Measurements from ENCODE around the gene BRINP3. TPM values are rescaled to one million over a fixed set of nuclear protein-coding genes. Genes with fewer than 3 reads are reported as not detected.

The BRINP3 gene
- polyA plus RNA-seq, 1 experiment, result 0.14 TPM

- H3K27ac ChIP-seq (ENCODE audit: low read depth, low read length), result no peak overlapping the region
- CTCF ChIA-PET, result no interaction called here
- TF ChIP-seq CTCF (IDR thresholded peaks at IDR 0.05; ENCODE audit: low read depth, low read length), result no peak
- no peaks in the 10 kb centered on the region for H3K27me3 ChIP-seq (ENCODE audit: control insufficient read depth, insufficient read depth, low read length)
- no peaks in the 10 kb centered on the region for H3K9me3 ChIP-seq (ENCODE audit: control insufficient read depth, insufficient read depth, low read length)
- no peak overlapping the region for H3K4me3 ChIP-seq (ENCODE audit: low read depth, low read length)
- DNase-seq (ENCODE audit: low read depth, low spot score), result no peak
- POLR2A ChIA-PET, result interaction anchor here (0.6 kb wide), 1 partner anchor 16 kb away, joined by 3 read pairs; no protein-coding TSS in a partner anchor
Measured at GRCh38 chr1:190252046-190252445, 225.6 kb downstream of the BRINP3 start.

DNA sequence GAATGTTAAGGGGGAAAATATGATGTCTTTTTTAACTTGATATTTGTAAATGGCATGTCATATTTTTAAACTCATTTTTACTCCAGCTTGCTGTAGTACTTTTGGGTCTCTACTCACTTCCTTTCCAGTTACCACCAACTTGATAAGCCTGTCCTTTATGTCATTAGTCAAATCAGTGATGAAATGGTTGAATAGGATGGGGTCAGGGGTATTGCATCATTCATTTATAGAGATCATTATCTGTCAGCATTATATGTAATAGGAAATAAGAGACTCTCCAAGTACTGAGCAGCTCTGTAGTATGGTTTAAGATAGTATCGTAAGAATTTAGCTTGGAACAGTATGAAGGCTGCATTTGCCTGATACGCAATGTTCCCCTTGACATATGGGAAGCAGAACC lies 227.3 kb downstream of the BRINP3 start:
- no peak for TF ChIP-seq CTCF (IDR thresholded peaks at IDR 0.05; ENCODE audit: low read depth, low read length)
- Histone ChIP-seq H3K4me3 (ENCODE audit: low read depth, low read length) (no peak overlapping the region), H3K9me3 (ENCODE audit: control insufficient read depth, insufficient read depth, low read length) (no peaks in the 10 kb centered on the region), H3K27ac (ENCODE audit: low read depth, low read length) (no peak overlapping the region), H3K27me3 (ENCODE audit: control insufficient read depth, insufficient read depth, low read length) (no peaks in the 10 kb centered on the region)
- POLR2A ChIA-PET, result no interaction called here
- CTCF ChIA-PET, result no interaction called here
- no peak for DNase-seq (ENCODE audit: low read depth, low spot score)

- POLR2A ChIA-PET, result no interaction called here
- CTCF ChIA-PET, result no interaction called here
- Histone ChIP-seq H3K27me3 (ENCODE audit: control insufficient read depth, insufficient read depth, low read length) (no peaks in the 10 kb centered on the region), H3K27ac (ENCODE audit: low read depth, low read length) (no peak overlapping the region), H3K4me3 (ENCODE audit: low read depth, low read length) (no peak overlapping the region), H3K9me3 (ENCODE audit: control insufficient read depth, insufficient read depth, low read length) (no peaks in the 10 kb centered on the region)
- DNase-seq (ENCODE audit: low read depth, low spot score), result no peak
- no peak for TF ChIP-seq CTCF (IDR thresholded peaks at IDR 0.05; ENCODE audit: low read depth, low read length)
Measured at GRCh38 chr1:190244406-190244805, 233.3 kb downstream of the BRINP3 start.

- Histone ChIP-seq H3K9me3 (ENCODE audit: control insufficient read depth, insufficient read depth, low read length) (no peaks in the 10 kb centered on the region), H3K27me3 (ENCODE audit: control insufficient read depth, insufficient read depth, low read length) (no peaks in the 10 kb centered on the region), H3K27ac (ENCODE audit: low read depth, low read length) (no peak overlapping the region), H3K4me3 (ENCODE audit: low read depth, low read length) (no peak overlapping the region)
- no peak for DNase-seq (ENCODE audit: low read depth, low spot score)
- ChIA-PET CTCF (interaction anchor here (0.7 kb wide), 1 partner anchor 549 kb away, joined by 3 read pairs; no protein-coding TSS in a partner anchor), POLR2A (no interaction called here)
- TF ChIP-seq CTCF (IDR thresholded peaks at IDR 0.05; ENCODE audit: low read depth, low read length), result no peak
Measured at GRCh38 chr1:190243056-190243455, 234.6 kb downstream of the BRINP3 start.

- TF ChIP-seq CTCF (IDR thresholded peaks at IDR 0.05; ENCODE audit: low read depth, low read length), result no peak
- ChIA-PET POLR2A (no interaction called here), CTCF (no interaction called here)
- Histone ChIP-seq H3K4me3 (ENCODE audit: low read depth, low read length) (no peak overlapping the region), H3K9me3 (ENCODE audit: control insufficient read depth, insufficient read depth, low read length) (no peaks in the 10 kb centered on the region), H3K27ac (ENCODE audit: low read depth, low read length) (no peak overlapping the region), H3K27me3 (ENCODE audit: control insufficient read depth, insufficient read depth, low read length) (no peaks in the 10 kb centered on the region)
- DNase-seq (ENCODE audit: low read depth, low spot score), result no peak
Measured at GRCh38 chr1:190226006-190226405, 251.7 kb downstream of the BRINP3 start.

All from AG04450 (cell line).